HG03378 (cell line): Measurements from ENCODE around the gene FAM111A.
"Not testable (repeated sequence)": the region's sequence is repeated elsewhere in the genome, so short reads cannot be mapped to it uniquely, and the experiment has no call there.

Experiments
- ATAC-seq: cut with Tn5 transposase; IDR thresholded peaks from one replicate; pipeline ENCODE4 v1.9.1; 2021; ENCODE audit warnings: mild to moderate bottlenecking, moderate library complexity; ENCODE audit not compliant: unreplicated experiment

Gene FAM111A, protein sequence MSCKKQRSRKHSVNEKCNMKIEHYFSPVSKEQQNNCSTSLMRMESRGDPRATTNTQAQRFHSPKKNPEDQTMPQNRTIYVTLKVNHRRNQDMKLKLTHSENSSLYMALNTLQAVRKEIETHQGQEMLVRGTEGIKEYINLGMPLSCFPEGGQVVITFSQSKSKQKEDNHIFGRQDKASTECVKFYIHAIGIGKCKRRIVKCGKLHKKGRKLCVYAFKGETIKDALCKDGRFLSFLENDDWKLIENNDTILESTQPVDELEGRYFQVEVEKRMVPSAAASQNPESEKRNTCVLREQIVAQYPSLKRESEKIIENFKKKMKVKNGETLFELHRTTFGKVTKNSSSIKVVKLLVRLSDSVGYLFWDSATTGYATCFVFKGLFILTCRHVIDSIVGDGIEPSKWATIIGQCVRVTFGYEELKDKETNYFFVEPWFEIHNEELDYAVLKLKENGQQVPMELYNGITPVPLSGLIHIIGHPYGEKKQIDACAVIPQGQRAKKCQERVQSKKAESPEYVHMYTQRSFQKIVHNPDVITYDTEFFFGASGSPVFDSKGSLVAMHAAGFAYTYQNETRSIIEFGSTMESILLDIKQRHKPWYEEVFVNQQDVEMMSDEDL

DNA sequence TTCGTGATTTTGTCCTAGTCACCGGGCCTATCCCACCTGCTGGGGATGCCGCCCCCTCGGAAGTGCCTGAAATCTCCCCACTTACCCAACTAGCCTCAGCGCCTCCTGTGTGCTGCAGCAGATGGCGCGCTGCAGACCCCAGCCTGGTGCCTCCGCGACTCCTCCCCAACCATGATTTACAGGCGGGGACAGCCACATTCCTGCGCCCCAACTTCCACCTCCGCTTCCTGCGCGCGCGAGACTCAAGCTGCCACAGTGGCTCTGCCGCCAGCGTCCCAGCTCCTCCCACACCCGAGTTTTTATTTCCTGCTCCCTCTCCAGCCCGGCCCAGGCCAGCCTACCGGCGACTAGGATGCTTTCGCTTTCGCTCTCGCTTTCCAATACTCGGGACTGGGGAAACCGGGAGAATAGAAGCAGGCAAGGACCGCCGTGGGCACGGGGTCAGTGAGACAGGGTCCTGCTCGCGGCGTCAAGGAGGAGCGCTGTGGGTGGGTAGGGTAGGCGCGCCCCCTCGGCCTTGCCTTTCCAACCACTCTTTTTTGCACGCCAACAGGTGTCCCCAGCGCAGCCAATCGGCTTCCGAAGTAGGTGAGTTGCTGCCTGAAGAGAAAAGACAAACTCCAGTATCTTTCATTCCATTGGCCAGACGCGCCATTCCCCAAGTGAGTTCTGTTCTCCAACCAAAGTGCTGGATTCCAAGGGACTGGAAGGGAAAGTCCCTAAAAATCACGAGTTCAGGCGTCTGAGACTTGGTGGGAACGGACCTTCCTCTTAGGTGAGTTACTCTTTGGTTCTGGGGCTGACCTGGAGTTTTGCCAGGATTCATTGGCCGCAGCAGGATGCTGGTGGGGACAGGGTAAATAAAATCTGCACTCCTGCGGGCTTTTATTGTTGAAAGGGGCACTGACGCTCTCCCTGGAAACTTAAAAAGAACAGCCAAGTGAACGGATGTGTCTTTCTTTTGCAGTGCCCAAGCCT is at the start of gene FAM111A:
FAM111A (plus strand) TSS at position 327 of the 978 bp plus-strand sequence. CDS start 6,017 bp downstream, outside the sequence.
- peak; percentile 71 for ATAC-seq

- not testable (repeated sequence) for ATAC-seq
These were observed 49.1 kb upstream of the FAM111A start for GRCh38 chr11:59093576-59093975.

DNA sequence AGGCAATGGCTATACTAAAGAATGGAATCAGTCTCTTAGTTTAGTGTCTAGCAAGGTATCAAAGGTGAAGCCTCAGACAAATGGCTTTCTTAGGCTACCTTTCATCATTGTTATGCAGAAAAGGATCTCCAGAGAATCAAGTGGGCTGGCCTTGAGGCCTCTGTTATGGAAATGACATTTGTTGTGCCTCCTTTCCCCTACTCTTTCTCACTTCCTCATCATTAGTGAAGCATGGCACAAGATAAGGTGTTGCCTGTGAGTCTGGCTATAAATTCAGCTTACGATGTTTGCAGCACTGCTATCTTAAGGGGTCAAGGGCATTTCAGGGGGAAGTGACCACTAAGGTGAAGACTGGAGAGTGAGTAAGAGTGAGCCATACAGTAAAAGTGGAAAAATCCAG is 47.4 kb upstream of the FAM111A start:
- peak; percentile 88 for ATAC-seq

GRCh38 chr11:59095972-59096575 is 46.6 kb upstream of the FAM111A start:
- not testable (repeated sequence) for ATAC-seq

DNA sequence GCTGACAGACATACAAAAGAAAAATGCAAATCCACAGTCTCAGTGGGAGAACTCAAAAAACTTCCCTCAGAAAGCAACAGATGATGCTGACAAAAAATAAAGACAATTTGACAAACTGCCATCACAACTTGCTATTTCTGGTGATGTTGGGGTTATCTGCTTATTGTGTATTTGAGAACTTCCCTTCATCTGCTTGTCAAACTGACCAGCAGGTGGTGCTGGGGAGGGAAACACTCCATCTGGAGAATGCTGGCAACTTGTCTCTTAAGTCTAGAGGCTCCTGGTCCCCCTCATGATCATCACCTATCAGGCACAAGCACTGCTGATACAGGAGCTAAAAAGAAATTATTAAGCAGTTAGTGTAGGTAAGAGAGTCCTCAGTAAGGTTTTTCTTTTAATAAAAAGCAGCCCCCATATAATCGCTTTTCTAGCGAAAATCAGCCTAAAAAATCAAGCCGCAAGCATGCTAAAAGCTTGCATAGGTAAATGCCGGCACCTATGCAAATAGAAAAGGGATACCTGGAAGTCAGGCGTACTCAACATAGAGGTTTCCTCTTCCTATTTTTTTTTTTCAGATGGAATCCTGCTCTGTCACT is 45.4 kb upstream of the FAM111A start:
- ATAC-seq: peak; percentile 57

GRCh38 chr11:59097938-59098337 is 44.7 kb upstream of the FAM111A start:
- not testable (repeated sequence) for ATAC-seq

GRCh38 chr11:59102259-59102765 is 40.3 kb upstream of the FAM111A start:
- peak; percentile 62 for ATAC-seq

DNA sequence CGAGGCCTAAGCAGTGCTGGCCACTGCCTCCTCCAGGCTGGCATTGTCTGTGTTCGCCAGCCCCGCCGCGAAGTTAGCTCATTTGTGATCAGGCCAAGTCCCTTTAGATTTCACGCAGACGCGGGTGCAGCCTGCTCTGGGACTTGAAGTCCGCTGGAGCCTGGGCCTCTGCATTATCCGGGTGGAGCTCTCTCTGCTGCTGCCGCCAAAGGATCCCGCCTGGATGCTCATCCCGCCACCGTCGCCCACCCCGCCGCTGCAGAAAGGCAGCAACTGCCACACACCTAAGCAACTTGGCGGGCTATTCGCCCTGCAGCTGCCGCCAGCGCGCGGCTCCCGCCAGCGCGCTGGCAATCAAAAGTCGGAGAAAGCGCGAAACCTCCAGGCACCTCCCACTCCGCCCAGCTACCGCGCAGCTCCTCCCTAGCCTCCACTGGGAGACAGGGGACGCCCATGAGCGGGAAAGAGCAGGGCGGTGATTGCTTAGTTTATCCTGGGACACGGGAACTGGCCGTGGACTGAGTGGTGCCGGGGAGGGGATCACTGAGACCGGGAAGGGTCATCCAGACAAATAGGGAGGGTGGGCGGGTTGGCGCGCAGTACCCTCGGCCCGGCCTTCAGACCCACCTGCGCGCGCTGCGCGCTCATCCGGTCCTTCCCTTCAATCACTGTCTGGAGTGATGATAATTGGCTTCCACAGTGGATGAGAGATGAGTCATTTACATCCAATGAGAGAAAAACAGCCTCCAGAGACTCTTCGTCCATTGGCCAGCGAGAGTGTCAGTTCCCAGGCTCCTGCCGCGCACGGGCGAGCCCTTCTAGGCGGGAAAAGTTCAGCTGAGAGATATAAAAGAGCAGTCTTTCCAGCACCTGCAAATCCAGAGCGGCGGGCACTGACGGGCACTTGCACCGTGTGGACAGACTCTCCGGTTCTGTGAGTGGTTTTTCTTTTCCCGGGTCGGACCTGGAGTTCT is 36.0 kb upstream of the FAM111A start, which contains the start of gene FAM111B:
FAM111B (plus strand) TSS at position 875 of the 974 bp plus-strand sequence. CDS start 2,389 bp downstream, outside the sequence.
- ATAC-seq: peak; percentile 80

DNA sequence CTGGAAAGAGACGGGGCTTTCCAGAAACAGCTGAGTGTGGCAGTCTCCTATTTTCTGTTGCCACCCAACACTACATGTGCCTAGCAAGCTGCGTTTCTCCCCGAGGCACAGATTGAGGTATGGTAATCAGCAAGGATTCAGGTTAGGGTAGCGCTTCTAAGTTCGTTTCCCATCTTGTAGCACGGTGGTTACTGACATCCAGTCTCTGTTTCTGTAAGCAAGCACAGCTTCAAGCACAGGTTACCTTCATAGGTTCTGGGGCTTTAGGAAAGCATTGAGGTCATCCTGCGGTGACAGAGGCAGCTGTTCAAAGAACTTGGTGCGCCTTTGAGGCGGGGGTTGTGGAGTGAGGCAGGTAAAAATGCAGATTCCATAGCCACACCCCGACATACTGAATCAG is 34.9 kb upstream of the FAM111A start:
- peak; percentile 37 for ATAC-seq

DNA sequence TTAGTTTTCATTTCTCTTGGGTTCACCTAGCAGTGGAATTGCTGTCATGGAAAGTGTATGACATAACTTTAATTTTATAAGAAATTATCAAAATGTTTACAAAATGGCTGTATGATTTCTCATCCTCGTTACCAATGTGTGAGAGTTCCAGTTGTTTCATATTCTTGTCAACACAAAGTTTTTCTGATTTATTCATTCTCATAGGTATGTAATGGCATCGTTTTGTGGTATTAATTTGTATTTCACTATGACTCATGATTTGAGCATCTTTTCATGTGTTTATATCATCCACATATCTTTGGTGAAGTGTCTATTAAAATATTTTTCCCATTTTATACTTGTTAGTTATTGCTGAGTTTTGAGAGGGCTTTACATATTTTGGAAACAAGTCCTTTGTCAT is 30.2 kb upstream of the FAM111A start:
- ATAC-seq: no peak

DNA sequence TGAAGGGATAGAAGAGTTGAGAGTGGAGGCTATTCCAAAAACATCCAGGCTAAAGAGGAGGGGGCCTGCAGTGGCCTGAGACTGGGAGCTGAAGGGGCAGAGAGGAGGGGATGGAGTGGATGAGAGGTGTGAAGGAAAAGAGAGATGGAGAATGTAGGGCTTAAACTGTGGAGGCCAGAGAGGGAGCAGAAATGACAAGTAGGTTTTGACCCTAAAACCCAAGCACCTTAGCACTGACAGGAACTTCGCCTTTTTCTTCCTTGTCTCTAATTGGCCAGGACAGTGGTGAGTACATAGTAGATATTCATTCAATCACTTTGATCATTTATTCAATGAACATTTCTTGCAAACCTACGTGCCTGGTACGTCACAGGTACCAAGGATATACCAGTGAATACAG is 28.3 kb upstream of the FAM111A start:
- no peak for ATAC-seq

DNA sequence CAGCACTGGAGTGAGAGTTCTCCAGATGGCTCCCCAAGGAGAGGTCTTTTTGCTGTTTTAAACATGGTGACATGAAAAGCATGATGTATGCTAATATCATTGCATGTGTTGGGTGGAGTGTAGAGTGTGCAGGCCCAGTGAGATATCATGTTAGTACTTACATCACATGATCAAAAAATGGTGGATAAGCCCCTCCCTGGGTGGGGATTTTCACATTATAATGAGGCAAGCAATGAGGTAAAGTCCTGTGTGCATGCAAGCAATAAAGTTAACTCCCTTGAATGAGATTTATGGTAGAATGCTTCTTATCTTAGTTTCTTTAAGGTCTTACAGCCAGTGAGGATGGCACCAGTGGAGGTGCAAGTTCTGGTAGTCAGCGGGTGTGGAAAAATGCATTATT is 27.1 kb upstream of the FAM111A start:
- no peak for ATAC-seq

DNA sequence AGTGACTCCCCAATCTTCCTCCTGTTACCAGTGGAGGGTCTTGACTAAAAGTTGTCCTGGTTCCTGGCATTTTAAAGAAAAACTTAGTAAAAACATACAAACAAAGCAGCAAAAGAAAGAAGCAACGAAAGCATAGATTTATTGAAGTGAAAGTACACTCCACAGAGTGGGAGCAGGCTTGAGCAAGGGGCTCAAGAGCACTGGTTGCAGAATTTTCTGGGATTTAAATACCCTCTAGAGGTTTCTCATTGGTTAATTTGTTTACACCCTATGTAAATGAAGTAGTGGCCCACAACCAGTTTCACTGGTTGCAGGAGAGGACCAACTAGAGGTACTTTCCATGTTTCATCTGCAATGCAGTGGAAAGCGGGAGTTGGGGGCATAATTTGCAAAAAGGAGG is 24.9 kb upstream of the FAM111A start:
- ATAC-seq: no peak

DNA sequence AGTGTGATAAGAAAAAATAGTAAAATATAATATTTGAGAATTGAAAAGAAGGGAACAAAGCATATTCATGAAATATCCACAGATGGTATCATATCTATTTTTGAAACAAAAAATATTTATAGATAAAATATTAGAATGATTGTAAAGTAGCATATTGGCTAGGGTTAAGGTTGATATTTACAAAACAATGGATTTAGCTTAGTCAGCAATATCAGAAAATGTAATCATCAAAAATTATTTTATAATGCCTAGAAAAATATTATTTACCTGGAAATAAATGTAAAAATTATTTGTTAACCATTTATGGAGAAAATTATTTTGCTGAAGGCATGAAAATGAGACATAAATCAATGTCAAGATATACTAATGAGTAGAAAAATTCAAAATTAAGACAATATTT is 22.8 kb upstream of the FAM111A start:
- no peak for ATAC-seq

GRCh38 chr11:59135648-59136461 is 6.8 kb upstream of the FAM111A start:
- ATAC-seq: peak; percentile 92

DNA sequence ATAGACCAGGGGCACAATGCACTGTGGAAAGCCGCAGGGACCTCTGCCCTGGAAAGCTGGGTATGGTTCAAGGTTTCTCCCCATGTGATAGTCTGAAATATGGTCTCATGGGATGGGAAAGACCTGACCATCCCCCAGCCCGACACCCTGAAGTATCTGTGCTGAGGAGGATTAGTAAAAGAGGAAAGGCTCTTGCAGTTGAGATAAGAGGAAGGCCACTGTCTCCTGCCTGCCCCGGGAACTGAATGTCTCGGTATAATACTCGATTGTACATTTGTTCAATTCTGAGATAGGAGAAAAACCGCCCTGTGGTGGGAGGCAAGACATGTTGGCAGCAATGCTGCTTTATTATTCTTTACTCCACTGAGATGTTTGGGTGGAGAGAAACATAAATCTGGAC is 6.1 kb upstream of the FAM111A start:
- ATAC-seq: not testable (repeated sequence)

DNA sequence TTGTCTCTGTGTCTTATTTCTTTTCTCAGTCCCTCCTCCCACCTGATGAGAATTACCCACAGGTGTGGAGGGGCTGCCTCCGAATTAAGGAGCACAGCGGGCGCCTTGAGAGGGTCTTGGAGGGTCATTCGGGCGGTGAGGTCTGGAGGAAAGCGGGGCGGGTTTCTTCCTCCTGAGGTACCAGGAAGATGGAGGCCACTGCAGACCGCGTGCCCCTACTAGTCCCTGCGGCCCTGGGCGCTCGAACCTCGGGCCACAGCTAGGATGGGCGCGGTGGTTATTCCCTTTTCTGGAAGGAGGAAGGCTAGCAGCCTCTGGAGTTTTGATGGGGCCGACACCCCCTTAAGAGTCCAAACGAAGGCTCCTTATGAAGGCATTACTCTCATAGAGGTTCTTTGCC is 5.5 kb upstream of the FAM111A start:
- ATAC-seq: no peak

DNA sequence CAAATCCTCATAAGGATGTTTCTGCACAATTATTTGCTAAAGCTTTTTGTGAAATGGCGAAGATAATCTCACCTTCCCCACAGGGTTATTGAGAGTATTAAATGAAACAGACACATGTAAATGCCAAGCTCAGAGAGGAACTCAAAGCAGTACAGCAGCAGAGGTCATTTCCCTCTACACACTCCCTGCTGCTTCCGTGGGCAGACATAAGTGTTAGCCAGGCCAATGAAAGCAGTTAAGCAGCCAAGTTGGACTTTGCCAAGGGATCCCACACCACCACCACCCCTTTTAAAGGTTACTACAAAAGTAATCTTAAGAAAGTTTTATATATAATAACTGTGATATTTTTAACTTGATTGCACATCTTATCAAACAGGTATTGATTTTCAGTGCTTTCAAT is 4.0 kb upstream of the FAM111A start:
- ATAC-seq: no peak
